Mammary epithelial cell (primary cell): ENCODE data around the gene CCDC73.

ENCODE experiments used
- CTCF ChIP-seq, 2 donors: IDR thresholded peaks in 1 of 2; conservative IDR thresholded peaks in 1 of 2; 2 replicates each; pipeline ENCODE4 v1.5.1; 2011 to 2012; ENCODE audit warnings: inconsistent platforms in 2 of 2, low read length in 2 of 2, mild to moderate bottlenecking in 2 of 2, control low read depth in 1 of 2, low read depth in 1 of 2; ENCODE audit not compliant: insufficient read depth in 1 of 2; ENCODE audit errors: extremely low read depth in 1 of 2
- EZH2 ChIP-seq: IDR thresholded peaks from 2 replicates; pipeline ENCODE4 v1.6.1; 2012; ENCODE audit warnings: low read length, inconsistent platforms, borderline replicate concordance

GRCh38 chr11:32658639-32659406 is 135.6 kb downstream of the CCDC73 start:
- TF ChIP-seq CTCF (conservative IDR thresholded peaks at IDR 0.05 in 1 of 2, IDR thresholded peaks at IDR 0.05 in 1 of 2; ENCODE audit: extremely low read depth in 1 of 2, insufficient read depth in 1 of 2, low read depth in 1 of 2, low read length in 2 of 2) (no peak), EZH2 (no peak)
